BLaER1 treated with 17β-estradiol and CSF1 and Interleukin-3, amounts not matched to agents 10 nM and 100 nM (cell line): ENCODE results near the gene EDARADD.

Experiments
- H3K27ac ChIP-seq, 11 experiments: shearing (Covaris generic); formaldehyde crosslinking; 2 replicates each; pipeline ENCODE4 v1.8.1; 2022
- H3K27me3 ChIP-seq, 11 experiments: shearing (Covaris generic); formaldehyde crosslinking; 2 replicates each; pipeline ENCODE4 v1.8.1; 2022
- H3K36me3 ChIP-seq, 11 experiments: shearing (Covaris generic); formaldehyde crosslinking; 2 replicates each; pipeline ENCODE4 v1.8.1; 2022
- H3K4me1 ChIP-seq, 10 experiments: shearing (Covaris generic); formaldehyde crosslinking; 2 replicates each; pipeline ENCODE4 v1.8.1; 2022
- H3K4me2 ChIP-seq, 11 experiments: shearing (Covaris generic); formaldehyde crosslinking; 2 replicates each; pipeline ENCODE4 v1.8.1; 2022
- H3K4me3 ChIP-seq, 10 experiments: shearing (Covaris generic); formaldehyde crosslinking; 2 replicates each; pipeline ENCODE4 v1.8.1; 2022
- H3K9ac ChIP-seq, 11 experiments: shearing (Covaris generic); formaldehyde crosslinking; 2 replicates each; pipeline ENCODE4 v1.8.1; 2022
- H3K9me3 ChIP-seq, 11 experiments: shearing (Covaris generic); formaldehyde crosslinking; replicated peaks in 1 of 11; 2 replicates each; pipeline ENCODE4 v1.8.1; 2022
- H4K20me1 ChIP-seq, 11 experiments: shearing (Covaris generic); formaldehyde crosslinking; 2 replicates each; pipeline ENCODE4 v1.8.1; 2022
- Cebpa-rat ChIP-seq, 11 experiments: shearing (Covaris generic); IDR thresholded peaks; 2 replicates each; pipeline ENCODE4 v1.8.1; 2022

Gene EDARADD

DNA sequence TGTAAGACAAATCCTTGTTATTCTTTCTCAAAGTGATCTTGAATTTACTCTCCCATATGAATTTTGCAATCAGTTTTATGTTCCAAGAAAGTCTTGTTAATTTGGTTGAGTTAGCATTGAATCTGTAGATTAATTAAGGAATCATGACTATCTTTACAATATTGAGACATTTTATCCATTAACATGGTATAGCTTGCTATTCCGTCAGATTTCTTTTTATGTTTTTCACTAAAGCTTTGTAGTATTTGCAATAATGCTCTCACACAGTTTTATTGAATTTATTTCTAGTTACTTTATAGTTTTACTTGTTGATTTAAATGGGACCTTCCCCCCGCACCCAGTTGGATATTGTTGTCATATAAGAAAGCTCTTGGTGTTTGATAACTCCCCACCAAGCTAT, 5.8 kb upstream of the EDARADD start:
- Histone ChIP-seq H3K4me3 (no peak overlapping the region), H3K27ac (no peak overlapping the region), H3K9ac (no peak overlapping the region), H3K27me3 (no peaks in the 10 kb centered on the region; a peak in 1 of 22 replicates), H3K4me1 (peaks cover 0 to 2% (median under 1%) of the 10 kb centered on the region in 10 experiments; a peak in 9 of 20 replicates), H3K4me2 (no peak overlapping the region), H3K9me3 (no peaks in the 10 kb centered on the region), H4K20me1 (no peaks in the 10 kb centered on the region), H3K36me3 (no peaks in the 10 kb centered on the region)
- TF ChIP-seq Cebpa-rat (IDR thresholded peaks at IDR 0.05), result no peak

DNA sequence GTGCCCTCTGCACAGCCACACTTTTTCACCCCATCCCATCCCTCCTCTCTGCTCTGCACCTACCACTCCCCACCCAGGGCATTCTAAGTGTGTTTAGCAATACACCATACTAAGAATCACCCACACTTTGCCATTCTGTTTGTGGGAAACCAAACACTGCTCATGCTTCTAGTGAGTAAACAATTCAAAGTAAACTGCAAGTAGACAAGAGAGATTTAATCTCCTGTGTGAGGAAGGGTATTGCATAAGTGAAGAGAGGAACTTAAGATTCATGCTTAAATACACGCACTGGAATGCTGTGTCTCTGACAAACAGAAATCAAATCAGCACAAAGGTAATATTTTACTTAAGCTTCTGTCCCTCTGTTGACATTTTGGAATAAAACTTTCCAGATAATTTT, 4.8 kb upstream of the EDARADD start:
- TF ChIP-seq Cebpa-rat (IDR thresholded peaks at IDR 0.05), result no peak
- peaks cover 8 to 12% (median 10%) of the 10 kb centered on the region in 10 experiments; a peak in 19 of 20 replicates for H3K4me1 ChIP-seq

GRCh38 chr1:236391008-236391407, 3.1 kb upstream of the EDARADD start:
- H3K4me2 ChIP-seq, result no peak overlapping the region
- no peaks in the 10 kb centered on the region for H4K20me1 ChIP-seq
- no peak overlapping the region for H3K27ac ChIP-seq
- H3K9me3 ChIP-seq, result no peaks in the 10 kb centered on the region
- no peak for TF ChIP-seq Cebpa-rat (IDR thresholded peaks at IDR 0.05)
- H3K36me3 ChIP-seq, result no peaks in the 10 kb centered on the region
- peaks cover 19 to 26% (median 24%) of the 10 kb centered on the region in 11 experiments for H3K27me3 ChIP-seq
- H3K9ac ChIP-seq, result no peak overlapping the region
- peaks cover 16 to 23% (median 18%) of the 10 kb centered on the region in 10 experiments; a peak in 19 of 20 replicates for H3K4me1 ChIP-seq
- no peak overlapping the region for H3K4me3 ChIP-seq

More for the DNA sequence above, 4.8 kb upstream of the EDARADD start:
- H3K9ac ChIP-seq, result no peak overlapping the region
- H3K4me2 ChIP-seq, result no peak overlapping the region
- no peaks in the 10 kb centered on the region for H3K9me3 ChIP-seq
- no peak overlapping the region for H3K4me3 ChIP-seq
- no peaks in the 10 kb centered on the region for H4K20me1 ChIP-seq
- no peaks in the 10 kb centered on the region for H3K36me3 ChIP-seq
- H3K27ac ChIP-seq, result no peak overlapping the region
- H3K27me3 ChIP-seq, result peaks cover 1 to 9% (median 6%) of the 10 kb centered on the region in 11 experiments; a peak in 15 of 22 replicates

DNA sequence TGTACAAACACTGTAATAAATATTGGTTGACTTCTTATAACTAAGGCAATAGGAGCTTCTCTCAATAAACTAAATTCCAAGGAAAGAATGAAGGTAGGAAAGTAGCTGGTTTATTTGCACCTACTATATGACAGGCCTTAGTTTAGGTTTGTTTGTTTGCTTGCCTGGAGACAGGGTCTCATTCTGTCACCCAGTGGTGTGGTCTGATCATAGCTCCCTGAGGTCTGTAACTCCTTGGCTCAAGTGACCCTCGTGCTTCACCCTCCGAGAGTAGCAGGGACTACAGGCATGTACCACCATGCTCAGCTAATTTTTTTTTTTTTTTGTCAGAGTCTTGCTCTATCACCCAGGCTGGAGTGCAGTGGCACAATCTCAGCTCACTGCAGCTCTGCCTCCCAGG, 1.9 kb upstream of the EDARADD start:
- TF ChIP-seq Cebpa-rat (IDR thresholded peaks at IDR 0.05), result no peak
- H4K20me1 ChIP-seq, result 0 out of 22 replicates have a peak, but pooled peaks cover 0 to 4% (median 0%) of the 10 kb centered on the region in 11 experiments
- no peaks in the 10 kb centered on the region for H3K36me3 ChIP-seq

GRCh38 chr1:236394879-236395229, 768 bp downstream of the EDARADD start:
- peaks cover 31 to 44% (median 39%) of the 10 kb centered on the region in 11 experiments for H3K27me3 ChIP-seq
- no peak for TF ChIP-seq Cebpa-rat (IDR thresholded peaks at IDR 0.05)
- H3K36me3 ChIP-seq, result no peaks in the 10 kb centered on the region
- peak overlapping the region; percentile 65 to 91 (median 81) for H3K4me3 ChIP-seq
- peak overlapping the region; percentile 62 to 79 (median 73) for H3K9ac ChIP-seq
- H3K4me2 ChIP-seq, result peak overlapping the region; percentile 94 to 100 (median 96)
- peak overlapping the region in 9 of 11 experiments; percentile 11 to 65 (median 49); a peak in 16 of 22 replicates for H3K27ac ChIP-seq
- 0 out of 22 replicates have a peak, but pooled peaks cover 0 to 6% (median 0%) of the 10 kb centered on the region in 11 experiments for H4K20me1 ChIP-seq
- H3K4me1 ChIP-seq, result peaks cover 16 to 32% (median 22%) of the 10 kb centered on the region in 10 experiments; a peak in 19 of 20 replicates
- H3K9me3 ChIP-seq, result no peaks in the 10 kb centered on the region

More for the DNA sequence above, 1.9 kb upstream of the EDARADD start:
- Histone ChIP-seq H3K4me2 (no peak overlapping the region), H3K9me3 (no peaks in the 10 kb centered on the region), H3K9ac (no peak overlapping the region), H3K4me1 (peaks cover 16 to 25% (median 18%) of the 10 kb centered on the region in 10 experiments; a peak in 19 of 20 replicates), H3K4me3 (no peak overlapping the region), H3K27ac (no peak overlapping the region), H3K27me3 (peaks cover 30 to 38% (median 35%) of the 10 kb centered on the region in 11 experiments)

- no peaks in the 10 kb centered on the region for H3K9me3 ChIP-seq
- TF ChIP-seq Cebpa-rat (IDR thresholded peaks at IDR 0.05), result no peak
- H3K4me3 ChIP-seq, result peak overlapping the region; percentile 65 to 91 (median 81)
- H3K36me3 ChIP-seq, result no peaks in the 10 kb centered on the region
- H3K27me3 ChIP-seq, result peaks cover 31 to 44% (median 39%) of the 10 kb centered on the region in 11 experiments
- H3K4me2 ChIP-seq, result peak overlapping the region; percentile 94 to 100 (median 96)
- peak overlapping the region; percentile 62 to 79 (median 73) for H3K9ac ChIP-seq
- H3K4me1 ChIP-seq, result peaks cover 16 to 37% (median 27%) of the 10 kb centered on the region in 10 experiments; a peak in 19 of 20 replicates
- H3K27ac ChIP-seq, result peak overlapping the region in 9 of 11 experiments; percentile 11 to 65 (median 49); a peak in 16 of 22 replicates
- 0 out of 22 replicates have a peak, but pooled peaks cover 0 to 6% (median 0%) of the 10 kb centered on the region in 11 experiments for H4K20me1 ChIP-seq
Measured at GRCh38 chr1:236395230-236395946, 1.3 kb downstream of the EDARADD start.

GRCh38 chr1:236395947-236396664, 2.0 kb downstream of the EDARADD start:
- H3K4me2 ChIP-seq, result peak overlapping the region; percentile 94 to 100 (median 96)
- H3K9me3 ChIP-seq, result no peaks in the 10 kb centered on the region
- H3K27ac ChIP-seq, result 0 out of 22 replicates have a peak overlapping the region, but pooled peaks of 2 of the 11 experiments have one; percentile 61 to 65
- H3K36me3 ChIP-seq, result no peaks in the 10 kb centered on the region
- H3K4me3 ChIP-seq, result peak overlapping the region; percentile 65 to 91 (median 81)
- peaks cover 16 to 40% (median 32%) of the 10 kb centered on the region in 10 experiments; a peak in 19 of 20 replicates for H3K4me1 ChIP-seq
- peak overlapping the region; percentile 62 to 79 (median 73) for H3K9ac ChIP-seq
- H3K27me3 ChIP-seq, result peaks cover 31 to 44% (median 39%) of the 10 kb centered on the region in 11 experiments
- TF ChIP-seq Cebpa-rat (IDR thresholded peaks at IDR 0.05), result no peak
- 0 out of 22 replicates have a peak, but pooled peaks cover 0 to 6% (median 0%) of the 10 kb centered on the region in 11 experiments for H4K20me1 ChIP-seq

DNA sequence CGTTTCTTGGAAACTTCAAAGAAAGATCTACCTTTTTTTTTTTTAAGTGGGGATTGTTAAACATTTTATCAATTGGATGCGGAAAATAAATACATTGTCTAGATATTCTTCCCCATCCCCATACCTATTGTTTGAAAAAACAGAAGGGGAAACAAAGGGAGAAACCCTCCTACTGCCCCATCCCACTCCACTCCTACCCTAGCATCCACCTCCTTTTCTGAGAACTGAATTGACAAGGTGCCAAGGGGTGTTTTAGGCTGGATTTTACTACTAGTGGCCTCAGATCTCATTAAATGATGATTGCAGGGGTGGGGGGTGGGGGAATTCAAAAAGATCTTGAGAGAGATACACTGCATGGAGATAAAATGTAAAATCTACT, 2.6 kb downstream of the EDARADD start:
- H3K36me3 ChIP-seq, result no peaks in the 10 kb centered on the region
- peaks cover 16 to 42% (median 33%) of the 10 kb centered on the region in 10 experiments; a peak in 19 of 20 replicates for H3K4me1 ChIP-seq
- H3K4me3 ChIP-seq, result no peak overlapping the region
- no peak overlapping the region for H3K9ac ChIP-seq
- no peak overlapping the region for H3K27ac ChIP-seq
- no peak for TF ChIP-seq Cebpa-rat (IDR thresholded peaks at IDR 0.05)
- H3K4me2 ChIP-seq, result no peak overlapping the region
- H3K9me3 ChIP-seq, result no peaks in the 10 kb centered on the region
- peaks cover 31 to 44% (median 39%) of the 10 kb centered on the region in 11 experiments for H3K27me3 ChIP-seq
- H4K20me1 ChIP-seq, result 0 out of 22 replicates have a peak, but pooled peaks cover 0 to 6% (median 0%) of the 10 kb centered on the region in 11 experiments
